Measurements from ENCODE around the gene EBF3. TPM values are rescaled to one million over a fixed set of nuclear protein-coding genes. Genes with fewer than 3 reads are reported as not detected.
"Not testable (repeated sequence)": the region's sequence is repeated elsewhere in the genome, so short reads cannot be mapped to it uniquely, and the experiment has no call there.

The EBF3 gene
- polyA plus RNA-seq, 4 donors: 1.4 to 1.9 TPM; not detected in 2

DNA sequence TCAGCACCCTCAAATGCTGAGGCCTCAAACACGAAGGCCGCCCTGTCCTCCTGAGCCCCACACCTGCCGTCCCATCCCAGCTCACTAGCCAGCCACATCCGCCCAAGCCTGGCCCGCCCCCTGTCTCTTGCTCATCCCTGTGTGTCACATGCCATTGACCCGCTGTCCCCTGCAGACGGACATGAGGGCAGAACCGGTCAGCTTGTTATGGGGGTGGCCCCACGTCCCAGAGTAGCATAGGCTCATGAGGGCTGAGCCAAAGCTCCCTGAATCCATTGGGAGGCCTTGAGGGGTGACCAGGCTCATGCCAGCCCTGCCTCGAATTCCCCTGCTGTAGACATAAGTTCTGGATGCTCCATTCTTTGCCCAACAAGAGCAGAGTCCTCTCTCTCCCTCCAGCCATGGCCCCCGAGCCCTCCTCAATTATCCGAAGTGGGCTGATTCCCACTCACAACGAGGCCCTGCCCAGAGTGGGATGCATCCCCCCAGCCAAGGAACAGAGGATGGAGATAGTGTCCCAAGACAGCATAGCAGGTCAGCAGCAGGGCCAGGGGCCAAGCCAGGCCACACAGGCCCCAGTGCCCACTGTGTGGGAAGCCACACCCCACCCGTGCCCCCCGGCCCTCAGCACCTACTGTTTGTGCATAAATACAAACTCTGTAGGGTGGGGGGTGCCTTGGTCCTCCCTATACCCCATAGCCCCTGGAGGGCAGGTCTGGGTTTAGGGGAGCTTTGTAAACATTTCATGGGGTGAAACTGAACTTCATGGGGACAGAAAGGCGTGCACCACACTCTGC, 42.1 kb downstream of the EBF3 start:
- Histone ChIP-seq H3K36me3 (ENCODE audit: control insufficient read depth in 3 of 3, insufficient read depth in 2 of 3, low read depth in 1 of 3, low read length in 3 of 3) (no peaks in the 10 kb centered on the region), H3K9me3 (ENCODE audit: control insufficient read depth in 2 of 2, insufficient read depth in 1 of 2, low read depth in 1 of 2, low read length in 1 of 2) (no peaks in the 10 kb centered on the region), H3K4me1 (ENCODE audit: control insufficient read depth in 3 of 3, insufficient read depth in 2 of 3, low read depth in 1 of 3, low read length in 2 of 3) (no peaks in the 10 kb centered on the region), H3K27me3 (ENCODE audit: control insufficient read depth in 3 of 3, insufficient read depth in 3 of 3, low read length in 3 of 3) (no peaks in the 10 kb centered on the region), H3K4me3 (ENCODE audit: low read depth in 1 of 3, low read length in 3 of 3) (no peak overlapping the region), H3K27ac (ENCODE audit: low read depth in 1 of 3, low read length in 2 of 3) (no peak overlapping the region)
- FAIRE-seq (no peak), DNase-seq (no peak)
- 80 to 87% (median 81%) methylated on average over 16 of the region's 16 CpGs for WGBS, 3 donors

DNA sequence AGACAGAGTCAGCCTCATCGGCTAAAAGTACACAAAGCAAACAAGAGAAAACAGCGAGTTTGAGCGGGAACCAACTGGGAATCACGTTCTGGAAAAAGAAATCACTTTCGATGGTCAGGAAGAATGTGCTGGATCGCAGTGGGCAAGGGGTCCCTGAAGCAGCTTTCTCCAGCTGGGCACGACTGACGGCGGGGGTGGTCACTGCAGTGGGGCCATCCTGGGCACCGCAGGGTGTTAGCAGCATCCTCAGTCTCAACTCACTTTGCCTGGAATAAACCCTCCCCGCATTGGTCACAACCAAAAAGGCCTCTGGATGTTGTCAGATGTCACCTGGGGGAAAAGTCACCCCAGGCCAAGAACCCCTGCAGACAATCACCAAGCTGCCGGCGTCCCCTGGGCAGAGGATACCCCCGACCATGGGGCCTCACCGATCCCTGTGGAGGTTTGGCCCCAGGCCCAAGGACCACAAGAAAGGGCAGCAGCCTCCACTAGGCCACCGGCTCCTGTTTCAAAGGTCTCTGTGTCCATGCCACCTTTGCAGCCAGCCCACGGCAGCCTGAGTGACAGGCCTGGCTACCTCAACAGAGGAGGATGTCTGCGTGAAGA, 42.9 kb downstream of the EBF3 start:
- Histone ChIP-seq H3K9me3 (ENCODE audit: control insufficient read depth in 2 of 2, insufficient read depth in 1 of 2, low read depth in 1 of 2, low read length in 1 of 2) (no peaks in the 10 kb centered on the region), H3K4me3 (ENCODE audit: low read depth in 1 of 3, low read length in 3 of 3) (no peak overlapping the region), H3K27ac (ENCODE audit: low read depth in 1 of 3, low read length in 2 of 3) (no peak overlapping the region), H3K36me3 (ENCODE audit: control insufficient read depth in 3 of 3, insufficient read depth in 2 of 3, low read depth in 1 of 3, low read length in 3 of 3) (no peaks in the 10 kb centered on the region), H3K27me3 (ENCODE audit: control insufficient read depth in 3 of 3, insufficient read depth in 3 of 3, low read length in 3 of 3) (no peaks in the 10 kb centered on the region), H3K4me1 (ENCODE audit: control insufficient read depth in 3 of 3, insufficient read depth in 2 of 3, low read depth in 1 of 3, low read length in 2 of 3) (no peaks in the 10 kb centered on the region)
- DNase-seq (no peak), FAIRE-seq (no peak)
- 79 to 88% (median 84%) methylated on average over 18 of the region's 18 CpGs for WGBS, 3 donors

DNA sequence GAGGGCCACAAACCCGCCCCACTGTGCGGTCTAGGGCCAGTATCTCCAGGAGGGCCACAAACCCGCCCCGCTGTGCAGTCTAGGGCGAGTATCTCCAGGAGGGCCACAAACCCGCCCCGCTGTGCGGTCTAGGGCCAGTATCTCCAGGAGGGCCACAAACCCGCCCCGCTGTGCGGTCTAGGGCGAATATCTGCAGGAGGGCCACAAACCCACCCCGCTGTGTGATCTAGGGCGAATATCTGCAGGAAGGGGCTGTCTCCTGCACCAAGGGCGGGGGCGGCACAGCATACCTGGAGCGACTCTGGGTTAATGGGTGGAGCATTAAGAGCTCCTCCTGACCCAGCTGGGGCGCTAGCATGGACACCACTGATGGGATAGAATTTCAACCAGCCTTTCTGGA, 43.9 kb downstream of the EBF3 start:
- H3K9me3 ChIP-seq (ENCODE audit: control insufficient read depth in 2 of 2, insufficient read depth in 1 of 2, low read depth in 1 of 2, low read length in 1 of 2); H3K27me3 ChIP-seq (ENCODE audit: control insufficient read depth in 3 of 3, insufficient read depth in 3 of 3, low read length in 3 of 3); H3K4me3 ChIP-seq (ENCODE audit: low read depth in 1 of 3, low read length in 3 of 3); DNase-seq; H3K4me1 ChIP-seq (ENCODE audit: control insufficient read depth in 3 of 3, insufficient read depth in 2 of 3, low read depth in 1 of 3, low read length in 2 of 3); H3K27ac ChIP-seq (ENCODE audit: low read depth in 1 of 3, low read length in 2 of 3); FAIRE-seq; H3K36me3 ChIP-seq (ENCODE audit: control insufficient read depth in 3 of 3, insufficient read depth in 2 of 3, low read depth in 1 of 3, low read length in 3 of 3): not testable (repeated sequence)
- WGBS, 3 donors: 94 to 95% (median 95%) methylated on average over 11 to 16 of the region's 18 CpGs

DNA sequence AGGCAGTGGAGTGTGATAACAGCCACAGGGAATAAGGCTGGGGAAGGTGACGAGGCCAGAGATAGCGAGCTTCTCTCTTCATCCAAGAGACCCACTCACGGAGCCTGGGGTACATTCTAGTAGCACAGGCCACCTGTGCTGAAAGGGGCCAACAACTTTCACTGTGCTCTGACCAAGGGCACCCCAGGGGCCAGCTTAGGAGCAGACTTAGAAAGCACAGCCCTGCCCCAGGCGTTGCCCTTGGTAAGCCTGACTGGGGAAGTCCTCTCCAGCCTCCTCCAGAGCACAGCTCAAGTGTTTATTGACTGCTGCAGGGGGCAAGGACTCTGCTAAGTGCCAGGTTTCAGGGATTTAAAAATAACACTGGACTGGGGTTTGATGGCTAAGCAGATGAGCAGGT, 44.7 kb downstream of the EBF3 start:
- no peak for FAIRE-seq
- 61 to 80% (median 64%) methylated on average over 4 of the region's 4 CpGs for WGBS, 3 donors
- Histone ChIP-seq H3K4me1 (ENCODE audit: control insufficient read depth in 3 of 3, insufficient read depth in 2 of 3, low read depth in 1 of 3, low read length in 2 of 3) (no peaks in the 10 kb centered on the region), H3K36me3 (ENCODE audit: control insufficient read depth in 3 of 3, insufficient read depth in 2 of 3, low read depth in 1 of 3, low read length in 3 of 3) (no peaks in the 10 kb centered on the region), H3K9me3 (ENCODE audit: control insufficient read depth in 2 of 2, insufficient read depth in 1 of 2, low read depth in 1 of 2, low read length in 1 of 2) (no peaks in the 10 kb centered on the region), H3K27ac (ENCODE audit: low read depth in 1 of 3, low read length in 2 of 3) (no peak overlapping the region), H3K4me3 (ENCODE audit: low read depth in 1 of 3, low read length in 3 of 3) (no peak overlapping the region), H3K27me3 (ENCODE audit: control insufficient read depth in 3 of 3, insufficient read depth in 3 of 3, low read length in 3 of 3) (no peaks in the 10 kb centered on the region)
- no peak for DNase-seq

DNA sequence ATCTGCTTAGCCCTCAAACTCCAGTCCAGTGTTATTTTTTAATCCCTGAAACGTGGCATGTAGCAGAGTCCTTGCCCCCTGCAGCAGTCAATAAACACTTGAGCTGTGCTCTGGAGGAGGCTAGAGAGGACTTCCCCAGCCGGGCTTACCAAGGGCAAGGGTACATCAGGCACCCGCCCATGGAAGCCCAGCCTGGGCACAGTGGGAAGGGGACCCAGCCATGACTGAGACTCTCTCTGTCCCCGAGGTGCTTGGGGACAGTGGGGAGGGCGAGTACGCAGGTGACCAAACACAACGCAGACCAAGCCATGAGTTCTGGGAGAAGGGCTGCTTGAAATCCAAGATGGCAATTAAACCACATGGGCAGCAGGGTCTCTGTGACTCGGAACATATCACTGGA, 45.2 kb downstream of the EBF3 start:
- Histone ChIP-seq H3K9me3 (ENCODE audit: control insufficient read depth in 2 of 2, insufficient read depth in 1 of 2, low read depth in 1 of 2, low read length in 1 of 2) (no peaks in the 10 kb centered on the region), H3K27ac (ENCODE audit: low read depth in 1 of 3, low read length in 2 of 3) (no peak overlapping the region), H3K4me3 (ENCODE audit: low read depth in 1 of 3, low read length in 3 of 3) (no peak overlapping the region), H3K27me3 (ENCODE audit: control insufficient read depth in 3 of 3, insufficient read depth in 3 of 3, low read length in 3 of 3) (no peaks in the 10 kb centered on the region), H3K36me3 (ENCODE audit: control insufficient read depth in 3 of 3, insufficient read depth in 2 of 3, low read depth in 1 of 3, low read length in 3 of 3) (no peaks in the 10 kb centered on the region), H3K4me1 (ENCODE audit: control insufficient read depth in 3 of 3, insufficient read depth in 2 of 3, low read depth in 1 of 3, low read length in 2 of 3) (no peaks in the 10 kb centered on the region)
- no peak for FAIRE-seq
- 68 to 83% (median 70%) methylated on average over 8 of the region's 8 CpGs for WGBS, 3 donors
- no peak for DNase-seq

DNA sequence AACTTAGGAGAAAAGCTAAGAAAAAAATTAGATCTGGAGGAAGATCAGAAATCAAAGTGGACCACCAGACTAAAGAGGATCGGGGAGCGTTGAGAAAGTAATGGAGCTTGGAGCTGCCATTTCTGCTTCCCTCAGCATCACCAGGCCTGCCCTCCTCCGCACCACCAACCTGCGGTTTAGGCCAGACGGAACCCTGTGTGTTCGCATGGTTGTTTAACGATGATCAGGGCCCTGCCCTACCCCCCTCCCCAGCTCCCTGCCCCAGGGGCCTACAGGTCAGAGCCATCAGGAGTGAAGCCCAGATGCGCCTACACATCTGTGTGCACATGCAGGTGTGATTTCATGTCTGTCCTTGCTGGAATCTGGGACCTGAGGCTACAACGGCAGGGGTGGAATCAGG, 45.7 kb downstream of the EBF3 start:
- no peaks in the 10 kb centered on the region for H3K36me3 ChIP-seq (ENCODE audit: control insufficient read depth in 3 of 3, insufficient read depth in 2 of 3, low read depth in 1 of 3, low read length in 3 of 3)
- no peaks in the 10 kb centered on the region for H3K9me3 ChIP-seq (ENCODE audit: control insufficient read depth in 2 of 2, insufficient read depth in 1 of 2, low read depth in 1 of 2, low read length in 1 of 2)
- H3K4me3 ChIP-seq (ENCODE audit: low read depth in 1 of 3, low read length in 3 of 3): no peak overlapping the region
- DNase-seq (no peak), FAIRE-seq (no peak)
- H3K27ac ChIP-seq (ENCODE audit: low read depth in 1 of 3, low read length in 2 of 3): no peak overlapping the region
- no peaks in the 10 kb centered on the region for H3K4me1 ChIP-seq (ENCODE audit: control insufficient read depth in 3 of 3, insufficient read depth in 2 of 3, low read depth in 1 of 3, low read length in 2 of 3)
- 92 to 95% (median 94%) methylated on average over 9 of the region's 9 CpGs for WGBS, 3 donors
- H3K27me3 ChIP-seq (ENCODE audit: control insufficient read depth in 3 of 3, insufficient read depth in 3 of 3, low read length in 3 of 3): no peaks in the 10 kb centered on the region

DNA sequence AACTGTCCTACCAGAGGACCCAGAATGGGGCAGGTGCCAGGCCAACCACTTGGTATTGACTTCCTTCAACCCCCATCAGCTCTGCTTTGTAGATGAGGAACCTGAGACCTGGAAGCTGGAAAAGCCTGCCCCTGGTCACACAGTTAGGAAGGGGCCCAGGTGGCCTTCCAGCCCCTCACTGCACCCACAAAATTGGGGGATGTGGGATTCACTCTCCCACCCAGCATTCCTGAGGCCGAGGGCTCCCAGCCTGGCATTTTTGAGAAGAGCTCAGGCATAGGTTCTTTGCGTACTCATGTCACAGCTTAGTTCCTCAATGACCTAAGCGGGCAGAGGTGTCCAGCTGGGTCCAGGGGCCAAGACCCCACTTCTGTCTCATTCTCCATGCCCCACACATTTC, 46.1 kb downstream of the EBF3 start:
- H3K9me3 ChIP-seq (ENCODE audit: control insufficient read depth in 2 of 2, insufficient read depth in 1 of 2, low read depth in 1 of 2, low read length in 1 of 2): no peaks in the 10 kb centered on the region
- H3K36me3 ChIP-seq (ENCODE audit: control insufficient read depth in 3 of 3, insufficient read depth in 2 of 3, low read depth in 1 of 3, low read length in 3 of 3): no peaks in the 10 kb centered on the region
- FAIRE-seq (no peak), DNase-seq (no peak)
- 93 to 96% (median 95%) methylated on average over 3 of the region's 3 CpGs for WGBS, 3 donors
- H3K4me1 ChIP-seq (ENCODE audit: control insufficient read depth in 3 of 3, insufficient read depth in 2 of 3, low read depth in 1 of 3, low read length in 2 of 3): no peaks in the 10 kb centered on the region
- H3K27me3 ChIP-seq (ENCODE audit: control insufficient read depth in 3 of 3, insufficient read depth in 3 of 3, low read length in 3 of 3): no peaks in the 10 kb centered on the region
- no peak overlapping the region for H3K4me3 ChIP-seq (ENCODE audit: low read depth in 1 of 3, low read length in 3 of 3)
- H3K27ac ChIP-seq (ENCODE audit: low read depth in 1 of 3, low read length in 2 of 3): no peak overlapping the region

DNA sequence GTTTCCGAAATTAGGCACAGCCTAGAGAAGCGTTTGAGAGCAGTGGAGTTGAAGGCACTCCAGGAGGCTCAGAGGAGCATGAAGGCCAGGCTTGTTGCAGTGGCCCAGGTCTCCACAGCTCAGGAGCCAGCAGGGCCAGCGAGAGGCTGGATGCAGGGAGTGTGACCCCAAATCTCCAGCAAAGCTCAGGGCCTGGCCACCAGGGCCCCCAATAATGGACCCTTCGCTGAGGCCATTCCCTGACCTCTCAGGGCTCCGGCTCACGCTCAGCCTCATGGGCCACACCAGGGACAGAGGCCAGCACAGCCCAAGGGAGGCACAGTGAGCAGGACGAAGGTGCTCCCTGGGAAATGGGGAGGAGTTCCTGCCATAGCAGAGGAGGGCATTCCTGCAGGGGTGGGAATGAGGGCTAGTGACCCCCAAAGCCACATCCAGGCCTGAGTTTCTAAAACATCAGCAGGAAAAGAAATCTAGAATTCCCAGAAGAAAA, 47.5 kb downstream of the EBF3 start:
- 82 to 90% (median 83%) methylated on average over 7 of the region's 7 CpGs for WGBS, 3 donors
- FAIRE-seq: no peak
- Histone ChIP-seq H3K27me3 (ENCODE audit: control insufficient read depth in 3 of 3, insufficient read depth in 3 of 3, low read length in 3 of 3) (no peaks in the 10 kb centered on the region), H3K4me1 (ENCODE audit: control insufficient read depth in 3 of 3, insufficient read depth in 2 of 3, low read depth in 1 of 3, low read length in 2 of 3) (no peaks in the 10 kb centered on the region), H3K27ac (ENCODE audit: low read depth in 1 of 3, low read length in 2 of 3) (no peak overlapping the region), H3K4me3 (ENCODE audit: low read depth in 1 of 3, low read length in 3 of 3) (no peak overlapping the region), H3K36me3 (ENCODE audit: control insufficient read depth in 3 of 3, insufficient read depth in 2 of 3, low read depth in 1 of 3, low read length in 3 of 3) (no peaks in the 10 kb centered on the region), H3K9me3 (ENCODE audit: control insufficient read depth in 2 of 2, insufficient read depth in 1 of 2, low read depth in 1 of 2, low read length in 1 of 2) (no peaks in the 10 kb centered on the region)
- no peak for DNase-seq
